Measurements from ENCODE around the gene PNMT. TPM values are rescaled to one million over a fixed set of nuclear protein-coding genes. Genes with fewer than 3 reads are reported as not detected.

The PNMT gene
- total and polyA plus RNA-seq, 2 of the 13 experiments (the other 11 are each of a cell fraction or from before 2014, with no cell fraction given): 0.25 TPM; not detected in 1

- TF ChIP-seq USF2 (IDR thresholded peaks at IDR 0.05; ENCODE audit: low read depth, low read length): no peak
- no peak; the same call in 1 of the 2 replicates for TF ChIP-seq USF2 (CRISPR knock-in tag; IDR thresholded peaks at IDR 0.05; ENCODE audit: borderline replicate concordance)
- TF ChIP-seq BRD4 (CRISPR knock-in tag; IDR thresholded peaks at IDR 0.05): 0 out of 2 replicates have a peak, but pooled peaks have one; percentile 45
- peak; percentile 21; the same call in 1 of the 2 replicates for TF ChIP-seq ZNF83 (CRISPR knock-in tag; IDR thresholded peaks at IDR 0.05; ENCODE audit: borderline replicate concordance)
- no peak for TF ChIP-seq ZNF577 (CRISPR knock-in tag; IDR thresholded peaks at IDR 0.05; ENCODE audit: borderline replicate concordance, low read depth)
- no peak for TF ChIP-seq PREB (CRISPR knock-in tag; IDR thresholded peaks at IDR 0.05)
- 0 out of 2 replicates have a peak, but pooled peaks have one; percentile 32 for TF ChIP-seq ZNF142 (CRISPR knock-in tag; IDR thresholded peaks at IDR 0.05)
- TF ChIP-seq PAXIP1 (CRISPR knock-in tag; conservative IDR thresholded peaks at IDR 0.05): peak; percentile 62; the same call in 1 of the 2 replicates
- peak; percentile 74; the same call in 1 of the 2 replicates for TF ChIP-seq ZNF501 (CRISPR knock-in tag; IDR thresholded peaks at IDR 0.05)
- TF ChIP-seq ZKSCAN5 (CRISPR knock-in tag; IDR thresholded peaks at IDR 0.05): no peak
- no peak for TF ChIP-seq NPAS2 (CRISPR knock-in tag; IDR thresholded peaks at IDR 0.05; ENCODE audit: borderline replicate concordance)
- no peak for TF ChIP-seq ZNF354B (CRISPR knock-in tag; IDR thresholded peaks at IDR 0.05)
- no peak for TF ChIP-seq ZNF24 (IDR thresholded peaks at IDR 0.05)
- no peak for TF ChIP-seq MBD4 (IDR thresholded peaks at IDR 0.05; ENCODE audit: borderline replicate concordance, low read length)
Measured at GRCh38 chr17:39671651-39672521, 3.6 kb downstream of the PNMT start (continued).
